C4-2B (cell line): ENCODE data around the gene FKBP14.

Experiments
- ZFX ChIP-seq: fragments of 450-650 bp; IDR thresholded peaks from 2 replicates; pipeline ENCODE4 v1.6.1; 2017
- TF ChIP-seq, protein P1 (sequence below): fragments of 450-650 bp; conservative IDR thresholded peaks from 2 replicates; pipeline ENCODE4 v1.5.1; 2017; ENCODE audit warnings: mild to moderate bottlenecking

GRCh38 chr7:30057741-30058140 lies 31.2 kb upstream of the FKBP14 start:
- TF ChIP-seq, protein P1, sequence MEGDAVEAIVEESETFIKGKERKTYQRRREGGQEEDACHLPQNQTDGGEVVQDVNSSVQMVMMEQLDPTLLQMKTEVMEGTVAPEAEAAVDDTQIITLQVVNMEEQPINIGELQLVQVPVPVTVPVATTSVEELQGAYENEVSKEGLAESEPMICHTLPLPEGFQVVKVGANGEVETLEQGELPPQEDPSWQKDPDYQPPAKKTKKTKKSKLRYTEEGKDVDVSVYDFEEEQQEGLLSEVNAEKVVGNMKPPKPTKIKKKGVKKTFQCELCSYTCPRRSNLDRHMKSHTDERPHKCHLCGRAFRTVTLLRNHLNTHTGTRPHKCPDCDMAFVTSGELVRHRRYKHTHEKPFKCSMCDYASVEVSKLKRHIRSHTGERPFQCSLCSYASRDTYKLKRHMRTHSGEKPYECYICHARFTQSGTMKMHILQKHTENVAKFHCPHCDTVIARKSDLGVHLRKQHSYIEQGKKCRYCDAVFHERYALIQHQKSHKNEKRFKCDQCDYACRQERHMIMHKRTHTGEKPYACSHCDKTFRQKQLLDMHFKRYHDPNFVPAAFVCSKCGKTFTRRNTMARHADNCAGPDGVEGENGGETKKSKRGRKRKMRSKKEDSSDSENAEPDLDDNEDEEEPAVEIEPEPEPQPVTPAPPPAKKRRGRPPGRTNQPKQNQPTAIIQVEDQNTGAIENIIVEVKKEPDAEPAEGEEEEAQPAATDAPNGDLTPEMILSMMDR, result no peak
- TF ChIP-seq ZFX, result no peak
